ENCODE results near the gene NRARP. TPM values are rescaled to one million over a fixed set of nuclear protein-coding genes. Genes with fewer than 3 reads are reported as not detected.
A peak's percentile ranks its signal among the peaks of the same experiment; 100 is the strongest.

The NRARP gene
- total RNA-seq, 1 donor from 2014 or later, result 17.9 TPM

DNA sequence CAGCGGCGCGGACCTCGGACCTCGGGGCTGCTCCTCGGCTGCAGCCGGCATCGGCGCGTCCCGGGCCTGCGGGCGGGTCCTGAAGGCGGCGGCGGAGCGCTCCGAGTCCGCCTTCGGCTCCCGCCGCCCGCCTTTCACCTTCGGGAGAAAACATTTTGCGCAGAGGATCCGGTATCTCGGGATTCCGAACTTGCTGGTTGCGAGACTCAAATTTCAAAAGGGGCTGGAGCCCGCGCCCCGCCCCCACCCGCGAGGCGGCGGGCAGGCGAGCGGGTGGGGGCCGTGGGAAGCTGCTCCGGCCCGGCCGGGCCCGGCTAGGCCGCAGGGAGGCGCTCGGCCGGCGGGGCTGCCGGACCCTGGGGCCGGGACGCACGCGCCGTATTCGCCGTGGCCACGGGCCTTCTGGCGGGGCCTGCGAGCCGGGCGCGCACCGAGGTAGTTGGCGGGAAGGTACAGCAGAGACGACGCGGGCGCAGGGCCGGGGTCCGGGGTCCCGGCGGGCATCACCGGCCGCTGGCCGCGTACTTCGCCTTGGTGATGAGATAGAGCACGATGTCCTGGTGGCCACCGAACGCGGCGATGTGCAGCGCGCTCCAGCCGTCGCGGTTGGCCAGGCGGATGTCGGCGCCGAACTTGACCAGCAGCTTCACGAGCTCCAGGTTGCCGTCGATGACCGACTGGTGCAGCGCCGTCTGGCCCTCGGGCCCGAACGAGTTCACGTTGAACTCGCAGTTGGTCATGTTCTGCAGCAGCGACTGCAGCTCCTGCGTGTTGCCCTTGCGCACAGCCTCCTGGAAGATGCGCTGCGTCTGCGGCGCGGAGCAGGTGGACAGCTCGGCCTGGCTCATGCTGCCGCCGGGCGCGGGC is 757 bp downstream of the NRARP start:
- H3K4me1 Mint-ChIP-seq (ENCODE audit: unreplicated experiment), result peaks cover 5% of the 10 kb centered on the region

DNA sequence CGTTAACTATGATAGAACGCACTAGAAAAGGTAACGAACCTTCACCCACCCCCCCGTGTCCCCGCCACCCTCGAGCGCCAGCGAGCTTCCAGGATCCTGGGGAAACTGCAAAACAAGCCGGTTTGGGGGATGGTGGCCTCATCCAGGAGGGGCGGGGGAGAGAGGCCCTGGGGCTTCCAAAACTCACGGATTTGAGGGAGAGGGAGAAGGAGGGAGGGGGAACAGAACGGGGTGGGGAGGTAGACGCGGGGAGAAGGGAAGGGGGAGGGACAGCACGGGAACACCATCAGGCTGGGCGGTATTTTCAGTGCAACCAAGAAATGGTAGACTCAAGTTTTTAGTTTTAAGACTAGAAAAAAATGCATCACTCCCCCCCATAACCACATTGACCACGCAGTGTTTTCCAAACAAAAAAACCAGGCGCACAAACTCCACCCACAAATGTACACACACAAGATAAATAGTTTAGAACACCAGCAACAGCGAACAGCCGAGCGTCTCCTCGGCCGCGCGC is 1.4 kb downstream of the NRARP start:
- H3K27me3 Mint-ChIP-seq, result peaks cover 32% of the 10 kb centered on the region
- TF ChIP-seq, protein P1, sequence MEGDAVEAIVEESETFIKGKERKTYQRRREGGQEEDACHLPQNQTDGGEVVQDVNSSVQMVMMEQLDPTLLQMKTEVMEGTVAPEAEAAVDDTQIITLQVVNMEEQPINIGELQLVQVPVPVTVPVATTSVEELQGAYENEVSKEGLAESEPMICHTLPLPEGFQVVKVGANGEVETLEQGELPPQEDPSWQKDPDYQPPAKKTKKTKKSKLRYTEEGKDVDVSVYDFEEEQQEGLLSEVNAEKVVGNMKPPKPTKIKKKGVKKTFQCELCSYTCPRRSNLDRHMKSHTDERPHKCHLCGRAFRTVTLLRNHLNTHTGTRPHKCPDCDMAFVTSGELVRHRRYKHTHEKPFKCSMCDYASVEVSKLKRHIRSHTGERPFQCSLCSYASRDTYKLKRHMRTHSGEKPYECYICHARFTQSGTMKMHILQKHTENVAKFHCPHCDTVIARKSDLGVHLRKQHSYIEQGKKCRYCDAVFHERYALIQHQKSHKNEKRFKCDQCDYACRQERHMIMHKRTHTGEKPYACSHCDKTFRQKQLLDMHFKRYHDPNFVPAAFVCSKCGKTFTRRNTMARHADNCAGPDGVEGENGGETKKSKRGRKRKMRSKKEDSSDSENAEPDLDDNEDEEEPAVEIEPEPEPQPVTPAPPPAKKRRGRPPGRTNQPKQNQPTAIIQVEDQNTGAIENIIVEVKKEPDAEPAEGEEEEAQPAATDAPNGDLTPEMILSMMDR (conservative IDR thresholded peaks at IDR 0.05), result no peak
- peak overlapping the region; percentile 86 for H3K27ac Mint-ChIP-seq
- no peaks in the 10 kb centered on the region for H3K9me3 Mint-ChIP-seq
- peaks cover 5% of the 10 kb centered on the region for H3K4me1 Mint-ChIP-seq (ENCODE audit: unreplicated experiment)
- DNase-seq (ENCODE audit: extremely low spot score, unreplicated experiment), result no peak
- no peaks in the 10 kb centered on the region for H3K36me3 Mint-ChIP-seq
- peak overlapping the region; percentile 92 for H3K4me3 Mint-ChIP-seq

More for the DNA sequence above, 757 bp downstream of the NRARP start:
- peak overlapping the region; percentile 86 for H3K27ac Mint-ChIP-seq
- TF ChIP-seq, protein P1 (conservative IDR thresholded peaks at IDR 0.05), result peak; percentile 53
- no peaks in the 10 kb centered on the region for H3K36me3 Mint-ChIP-seq
- no peaks in the 10 kb centered on the region for H3K9me3 Mint-ChIP-seq
- H3K27me3 Mint-ChIP-seq, result peaks cover 31% of the 10 kb centered on the region
- peak overlapping the region; percentile 92 for H3K4me3 Mint-ChIP-seq
- no peak for DNase-seq (ENCODE audit: extremely low spot score, unreplicated experiment)

DNA sequence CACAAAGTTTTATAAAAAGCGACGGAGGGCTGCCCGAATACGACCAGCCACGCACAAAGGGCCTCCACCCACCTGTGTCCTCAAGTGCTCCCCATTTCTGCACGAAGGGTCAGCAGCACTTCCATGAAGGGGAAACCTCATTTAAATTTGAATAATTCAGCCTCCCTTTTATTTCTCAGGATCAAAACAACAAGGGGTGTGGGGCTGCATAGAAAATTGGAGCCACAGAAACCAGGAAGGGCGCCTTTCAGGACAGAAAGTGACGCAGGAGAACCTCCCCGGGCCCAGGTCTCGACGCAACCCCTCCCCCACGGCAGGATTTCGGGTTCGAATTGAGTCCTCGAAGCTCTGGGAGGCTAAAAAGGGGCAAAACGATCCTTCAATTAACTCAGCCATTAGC is 2.1 kb downstream of the NRARP start:
- DNase-seq (ENCODE audit: extremely low spot score, unreplicated experiment), result no peak
- Mint-ChIP-seq H3K36me3 (no peaks in the 10 kb centered on the region), H3K4me1 (ENCODE audit: unreplicated experiment) (peaks cover 5% of the 10 kb centered on the region), H3K27me3 (peaks cover 32% of the 10 kb centered on the region), H3K4me3 (peak overlapping the region; percentile 88), H3K9me3 (no peaks in the 10 kb centered on the region), H3K27ac (peak overlapping the region; percentile 83)
- TF ChIP-seq, protein P1 (conservative IDR thresholded peaks at IDR 0.05), result no peak

DNA sequence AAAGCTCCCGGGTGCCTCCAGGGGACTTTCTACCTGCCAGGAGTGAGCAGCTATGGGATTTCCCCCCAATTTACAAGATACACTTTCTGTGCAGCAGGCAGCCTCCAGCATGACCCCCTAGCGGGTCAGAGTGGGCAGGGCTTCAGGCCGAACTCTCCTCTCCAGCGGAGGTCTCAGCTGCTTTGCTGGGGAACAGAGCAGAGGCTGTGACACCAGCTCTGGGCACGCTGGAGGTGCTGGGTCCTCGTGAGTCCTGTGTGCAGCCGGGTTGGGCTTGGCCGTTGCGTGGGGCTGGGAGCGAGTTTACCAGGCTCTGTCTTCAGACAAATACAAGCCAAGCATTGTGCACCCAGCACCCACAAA is 2.9 kb downstream of the NRARP start:
- Mint-ChIP-seq H3K36me3 (no peaks in the 10 kb centered on the region), H3K4me1 (ENCODE audit: unreplicated experiment) (peaks cover 5% of the 10 kb centered on the region), H3K4me3 (peak overlapping the region; percentile 71), H3K27ac (peak overlapping the region; percentile 36), H3K27me3 (peaks cover 37% of the 10 kb centered on the region), H3K9me3 (no peaks in the 10 kb centered on the region)
- TF ChIP-seq, protein P1 (conservative IDR thresholded peaks at IDR 0.05), result peak; percentile 28
- DNase-seq (ENCODE audit: extremely low spot score, unreplicated experiment), result no peak

DNA sequence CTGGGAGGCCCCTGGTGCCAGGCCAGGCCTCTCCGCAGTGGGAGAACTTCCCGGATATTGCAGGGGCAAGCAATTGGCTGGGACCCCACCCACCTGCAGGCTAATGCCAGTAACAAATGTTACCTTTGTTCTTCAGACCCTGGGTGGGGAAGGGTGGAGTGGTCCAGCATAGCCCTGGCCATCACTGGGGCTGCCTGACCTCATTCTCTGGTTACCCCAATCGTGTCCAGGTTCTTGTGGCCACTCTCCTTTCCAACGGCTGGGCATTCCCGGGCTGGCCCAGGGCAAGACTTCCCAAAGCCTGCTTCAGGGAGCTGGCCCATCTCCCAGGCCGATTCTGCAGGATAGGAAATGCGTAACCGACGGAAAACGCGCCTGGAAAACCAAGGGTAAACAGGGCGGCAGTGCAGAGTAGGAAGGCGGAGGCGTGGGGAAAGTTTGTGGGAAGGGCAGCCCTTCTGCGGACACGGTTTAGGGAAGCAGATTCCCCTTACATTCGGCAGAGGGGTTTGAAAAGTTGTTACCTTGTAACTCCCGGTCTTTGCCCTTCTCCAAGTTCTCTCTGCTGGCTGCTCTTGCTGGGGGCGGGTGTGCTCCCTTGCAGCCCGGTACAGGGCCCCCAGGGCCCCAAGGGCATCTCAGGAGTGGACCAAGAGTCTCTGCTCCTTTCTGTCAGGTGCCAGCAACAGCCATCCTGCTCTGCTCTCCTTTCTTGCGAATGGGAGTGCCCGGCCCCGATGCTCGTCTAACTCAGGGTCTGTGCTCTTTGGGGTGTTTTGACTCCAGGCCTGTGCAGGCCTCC is 3.5 kb downstream of the NRARP start:
- Mint-ChIP-seq H3K9me3 (no peaks in the 10 kb centered on the region), H3K27ac (peak overlapping the region; percentile 36)
- TF ChIP-seq, protein P1 (conservative IDR thresholded peaks at IDR 0.05), result no peak

More for the DNA sequence above, 3.5 kb downstream of the NRARP start:
- peaks cover 43% of the 10 kb centered on the region for H3K27me3 Mint-ChIP-seq
- H3K36me3 Mint-ChIP-seq, result no peaks in the 10 kb centered on the region
- peak overlapping the region; percentile 71 for H3K4me3 Mint-ChIP-seq
- peaks cover 5% of the 10 kb centered on the region for H3K4me1 Mint-ChIP-seq (ENCODE audit: unreplicated experiment)
- no peak for DNase-seq (ENCODE audit: extremely low spot score, unreplicated experiment)
